ENCODE data around the gene GALNT1. TPM values are rescaled to one million over a fixed set of nuclear protein-coding genes. Genes with fewer than 3 reads are reported as not detected.

Gene GALNT1
- total RNA-seq, 2 experiments from 2014 or later = 36.2 to 42.7 TPM

DNA sequence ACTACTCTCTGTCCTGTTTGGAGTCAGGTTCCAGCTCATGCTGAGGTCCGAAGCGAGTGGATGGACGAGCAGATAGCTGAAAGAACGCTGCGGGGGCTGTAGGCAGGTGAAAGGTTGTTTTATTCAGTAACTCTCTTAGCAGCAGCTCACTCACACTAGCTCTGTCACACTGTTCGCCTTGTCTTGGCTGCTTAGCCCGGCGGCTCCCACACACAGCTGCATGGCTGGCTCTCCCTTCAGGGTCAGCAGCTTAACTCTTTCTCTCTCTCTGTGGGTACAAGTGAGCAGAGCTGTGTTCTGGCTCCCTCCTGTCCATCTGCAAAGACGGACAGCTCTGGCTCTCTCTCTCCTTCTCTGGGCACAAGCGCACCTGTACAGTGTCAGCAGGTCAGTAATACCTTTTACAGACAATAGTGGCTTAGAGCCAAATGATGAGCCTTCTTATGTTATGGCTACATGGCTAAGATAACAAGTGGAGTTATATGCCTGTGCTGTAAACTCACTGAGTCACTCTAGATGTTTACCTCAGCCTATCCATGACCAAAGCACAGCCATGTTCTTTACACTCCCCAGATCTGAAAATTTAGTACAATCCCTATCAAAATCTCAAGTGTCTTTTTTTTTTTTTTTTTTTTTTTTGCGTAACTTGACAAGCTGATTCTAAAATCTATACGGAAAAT, 149.3 kb downstream of the GALNT1 start:
- ATAC-seq = no peak
- Mint-ChIP-seq H3K27ac (no peak overlapping the region), H3K27me3 (peaks cover 9% of the 10 kb centered on the region), H3K4me1 (no peaks in the 10 kb centered on the region), H3K36me3 (no peaks in the 10 kb centered on the region), H3K4me3 (no peak overlapping the region), H3K9me3 (ENCODE audit: low read depth) (peaks cover 3% of the 10 kb centered on the region)
- DNase-seq = no peak
- CTCF ChIA-PET = interaction anchor here (1.0 kb wide), 1 partner anchor 220 kb away, joined by 3 read pairs; no protein-coding TSS in a partner anchor

DNA sequence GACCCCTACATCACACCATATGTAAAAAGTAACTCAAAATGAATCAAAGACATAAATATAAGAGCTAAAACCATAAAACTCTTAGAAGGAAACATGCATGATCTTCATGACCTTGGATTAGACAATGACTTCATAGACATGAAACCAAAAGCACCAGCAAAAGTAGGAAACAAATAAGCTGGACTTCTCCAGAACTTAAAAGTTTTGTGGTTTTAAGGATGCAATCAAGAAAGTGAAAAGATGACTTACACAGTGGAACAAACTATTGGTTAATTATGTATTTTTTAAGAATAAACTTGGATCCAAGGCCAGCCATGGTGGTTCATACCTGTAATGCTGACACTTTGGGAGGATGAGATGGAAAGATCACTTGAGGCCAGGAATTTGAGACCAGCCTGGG, 150.2 kb downstream of the GALNT1 start:
- Mint-ChIP-seq H3K36me3 (no peaks in the 10 kb centered on the region), H3K9me3 (ENCODE audit: low read depth) (peaks cover 3% of the 10 kb centered on the region), H3K4me1 (no peaks in the 10 kb centered on the region), H3K27ac (no peak overlapping the region), H3K27me3 (peaks cover 12% of the 10 kb centered on the region), H3K4me3 (no peak overlapping the region)
- DNase-seq (no peak), ATAC-seq (no peak)
- CTCF ChIA-PET = interaction anchor here (1.0 to 1.2 kb wide), 3 partner anchors 19 to 219 kb away, joined by 3 to 4 read pairs (median 3); no protein-coding TSS in a partner anchor

DNA sequence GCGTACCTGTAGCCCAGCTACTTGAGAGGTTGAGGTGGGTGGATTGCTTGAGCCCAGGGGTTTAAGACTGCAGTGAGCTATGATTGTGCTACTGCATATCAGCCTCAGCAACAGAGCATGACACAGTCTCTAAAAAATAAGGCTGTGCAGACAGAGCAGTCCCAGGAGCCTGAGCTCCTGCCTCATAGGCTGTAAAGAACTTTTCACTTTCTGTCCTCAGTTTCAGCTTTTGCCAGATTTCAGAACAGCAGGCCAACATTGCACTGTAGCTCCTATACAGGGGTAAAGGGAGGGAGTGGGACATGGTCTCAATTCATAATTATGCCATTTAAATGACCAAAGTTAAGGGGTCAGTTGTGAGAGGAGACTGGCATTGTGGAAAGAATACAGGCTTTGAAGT, 150.6 kb downstream of the GALNT1 start:
- Mint-ChIP-seq H3K9me3 (ENCODE audit: low read depth) (peaks cover 3% of the 10 kb centered on the region), H3K36me3 (no peaks in the 10 kb centered on the region), H3K4me1 (no peaks in the 10 kb centered on the region), H3K27ac (no peak overlapping the region), H3K27me3 (peaks cover 11% of the 10 kb centered on the region), H3K4me3 (no peak overlapping the region)
- no peak for DNase-seq
- CTCF ChIA-PET = interaction anchor here (1.0 to 1.2 kb wide), 3 partner anchors 19 to 218 kb away, joined by 3 to 4 read pairs (median 3); no protein-coding TSS in a partner anchor
- ATAC-seq = no peak

DNA sequence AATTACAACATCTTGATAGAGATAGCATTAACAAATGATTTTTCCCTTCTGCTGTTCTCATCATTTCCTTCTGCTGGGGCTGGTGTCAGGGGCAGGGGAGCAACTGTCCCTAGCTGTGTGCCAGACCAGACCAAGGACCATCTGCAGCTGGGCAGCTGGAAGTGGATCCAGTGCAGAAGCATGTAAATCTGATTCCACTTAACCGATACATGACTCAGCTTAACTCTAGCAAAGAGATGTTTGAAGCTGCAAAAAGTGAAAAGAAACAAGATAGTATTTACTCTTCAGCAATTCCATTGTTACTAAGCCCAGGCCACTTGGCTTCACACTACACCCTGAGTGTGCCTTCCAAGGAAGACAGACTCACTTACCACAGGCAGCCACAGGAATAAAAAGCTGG, 151.1 kb downstream of the GALNT1 start:
- no peaks in the 10 kb centered on the region for H3K36me3 Mint-ChIP-seq
- no peak for DNase-seq
- peaks cover 10% of the 10 kb centered on the region for H3K27me3 Mint-ChIP-seq
- no peak for ATAC-seq
- no peak overlapping the region for H3K4me3 Mint-ChIP-seq
- no peak overlapping the region for H3K27ac Mint-ChIP-seq
- peaks cover 3% of the 10 kb centered on the region for H3K9me3 Mint-ChIP-seq (ENCODE audit: low read depth)
- no peaks in the 10 kb centered on the region for H3K4me1 Mint-ChIP-seq
- CTCF ChIA-PET = interaction anchor here (1.2 kb wide), 2 partner anchors 20 to 24 kb away, joined by 3 to 4 read pairs; no protein-coding TSS in a partner anchor

DNA sequence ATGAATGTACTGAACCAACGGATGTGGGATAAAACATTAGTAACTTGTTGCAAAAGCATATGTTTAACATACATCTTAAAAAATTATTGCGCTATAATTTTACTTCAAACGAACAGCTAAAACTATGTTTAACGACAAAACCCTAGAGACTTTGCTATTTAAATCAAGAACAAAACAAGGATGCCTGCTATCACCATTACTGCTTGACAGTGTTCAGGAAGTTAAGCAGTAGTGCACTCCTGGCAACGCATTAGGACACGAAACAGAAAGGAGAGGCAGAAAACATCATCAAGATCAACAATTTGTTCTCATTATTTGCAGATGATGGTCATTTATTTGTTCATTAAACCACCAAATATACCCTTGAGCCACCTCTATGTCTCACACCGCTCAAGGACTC, 151.9 kb downstream of the GALNT1 start:
- ATAC-seq (no peak), DNase-seq (no peak)
- Mint-ChIP-seq H3K4me3 (no peak overlapping the region), H3K4me1 (no peaks in the 10 kb centered on the region), H3K9me3 (ENCODE audit: low read depth) (peaks cover 3% of the 10 kb centered on the region), H3K27me3 (peaks cover 10% of the 10 kb centered on the region), H3K36me3 (no peaks in the 10 kb centered on the region), H3K27ac (no peak overlapping the region)
- CTCF ChIA-PET = no interaction called here

DNA sequence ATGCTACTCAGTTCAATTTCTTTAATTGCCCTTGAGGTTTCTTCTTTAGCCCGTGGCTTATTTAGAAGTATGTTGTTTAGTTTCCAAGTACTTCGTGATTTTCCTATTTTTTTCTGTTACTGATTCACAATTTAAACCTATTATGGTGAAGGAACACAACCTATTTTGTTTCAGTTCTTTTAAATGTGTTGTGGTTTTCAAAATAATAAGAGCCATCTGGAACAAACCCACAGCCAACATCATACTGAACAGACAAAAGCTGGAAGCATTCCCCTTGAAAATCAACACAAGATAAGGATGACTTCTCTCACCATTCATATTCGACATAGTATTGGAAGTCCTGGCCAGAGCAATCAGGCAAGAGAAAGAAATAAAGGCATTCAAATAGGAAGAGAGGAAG, 155.2 kb downstream of the GALNT1 start:
- Mint-ChIP-seq H3K4me1 (no peaks in the 10 kb centered on the region), H3K27me3 (peaks cover 13% of the 10 kb centered on the region), H3K4me3 (no peak overlapping the region), H3K36me3 (no peaks in the 10 kb centered on the region), H3K27ac (no peak overlapping the region), H3K9me3 (ENCODE audit: low read depth) (no peaks in the 10 kb centered on the region)
- DNase-seq = no peak
- ATAC-seq = no peak
- CTCF ChIA-PET = no interaction called here

DNA sequence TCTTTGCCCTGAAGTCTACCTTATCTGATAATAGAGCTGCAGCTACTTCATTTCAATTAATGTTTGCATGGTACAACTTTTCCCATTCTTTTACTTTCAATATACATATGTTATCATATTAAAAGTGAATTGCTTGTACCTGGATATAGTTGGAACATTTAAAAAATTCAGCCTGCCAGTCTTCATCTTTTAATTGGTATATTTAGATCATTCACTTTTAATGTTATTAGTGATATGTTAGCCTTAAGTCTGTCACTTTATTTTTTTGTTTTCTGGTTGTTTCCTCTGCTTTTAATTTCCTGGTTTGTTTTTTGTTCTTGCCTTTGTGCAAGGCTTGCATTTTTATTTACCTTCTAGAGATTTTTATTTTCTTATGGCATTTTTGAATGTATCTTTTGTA, 158.2 kb downstream of the GALNT1 start:
- H3K36me3 Mint-ChIP-seq = no peaks in the 10 kb centered on the region
- CTCF ChIA-PET = interaction anchor here (1.1 kb wide), 1 partner anchor 17 kb away, joined by 3 read pairs; no protein-coding TSS in a partner anchor
- H3K27me3 Mint-ChIP-seq = peaks cover 19% of the 10 kb centered on the region
- no peaks in the 10 kb centered on the region for H3K4me1 Mint-ChIP-seq
- peaks cover 2% of the 10 kb centered on the region for H3K9me3 Mint-ChIP-seq (ENCODE audit: low read depth)
- no peak overlapping the region for H3K27ac Mint-ChIP-seq
- ATAC-seq (no peak), DNase-seq (no peak)
- no peak overlapping the region for H3K4me3 Mint-ChIP-seq

DNA sequence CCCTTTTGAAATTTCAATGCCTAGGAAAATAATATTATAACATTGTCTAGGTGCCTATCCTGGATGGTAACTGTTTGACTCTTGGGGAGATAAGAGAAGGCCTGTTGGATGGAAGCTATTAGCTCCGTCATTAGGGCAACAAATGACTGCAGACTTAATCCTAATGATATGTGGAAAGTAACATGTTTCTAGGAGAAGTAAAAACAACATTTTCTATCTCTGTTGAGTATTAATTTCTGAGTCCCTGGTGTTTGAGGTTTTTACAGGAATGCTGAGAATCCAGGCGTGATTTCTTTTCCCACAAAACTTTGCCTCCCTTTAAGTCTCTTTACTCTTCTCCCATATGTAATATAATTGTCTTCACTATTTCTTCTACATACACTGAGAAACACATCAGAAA, 159.1 kb downstream of the GALNT1 start:
- H3K9me3 Mint-ChIP-seq (ENCODE audit: low read depth) = peaks cover 2% of the 10 kb centered on the region
- H3K27me3 Mint-ChIP-seq = peaks cover 19% of the 10 kb centered on the region
- H3K36me3 Mint-ChIP-seq = no peaks in the 10 kb centered on the region
- CTCF ChIA-PET = interaction anchor here (1.1 kb wide), 1 partner anchor 16 kb away, joined by 3 read pairs; no protein-coding TSS in a partner anchor
- no peak overlapping the region for H3K4me3 Mint-ChIP-seq
- H3K27ac Mint-ChIP-seq = no peak overlapping the region
- ATAC-seq (no peak), DNase-seq (no peak)
- H3K4me1 Mint-ChIP-seq = no peaks in the 10 kb centered on the region

DNA sequence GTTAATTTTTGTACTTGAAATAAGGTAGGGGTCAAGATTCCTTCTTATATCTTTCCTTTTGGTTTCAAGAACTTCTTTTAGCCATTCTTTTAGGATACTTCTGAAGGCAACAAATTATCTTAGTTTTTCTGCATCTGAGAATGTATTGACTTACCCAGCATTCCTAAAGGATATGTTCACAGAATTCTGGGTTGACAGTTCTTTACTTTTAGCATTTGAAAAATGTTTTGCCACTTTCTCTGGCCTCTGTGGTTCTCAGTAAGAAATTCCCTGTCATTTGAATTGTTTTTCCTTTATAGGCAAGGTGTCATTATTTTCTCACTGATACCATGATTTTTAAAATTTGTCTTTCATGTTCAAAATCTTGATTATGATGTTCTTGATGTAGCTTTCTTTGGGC, 162.4 kb downstream of the GALNT1 start:
- CTCF ChIA-PET = no interaction called here
- H3K27ac Mint-ChIP-seq = no peak overlapping the region
- H3K27me3 Mint-ChIP-seq = peaks cover 12% of the 10 kb centered on the region
- ATAC-seq (no peak), DNase-seq (no peak)
- H3K4me1 Mint-ChIP-seq = no peaks in the 10 kb centered on the region
- H3K9me3 Mint-ChIP-seq (ENCODE audit: low read depth) = peaks cover 5% of the 10 kb centered on the region
- no peak overlapping the region for H3K4me3 Mint-ChIP-seq
- H3K36me3 Mint-ChIP-seq = no peaks in the 10 kb centered on the region

DNA sequence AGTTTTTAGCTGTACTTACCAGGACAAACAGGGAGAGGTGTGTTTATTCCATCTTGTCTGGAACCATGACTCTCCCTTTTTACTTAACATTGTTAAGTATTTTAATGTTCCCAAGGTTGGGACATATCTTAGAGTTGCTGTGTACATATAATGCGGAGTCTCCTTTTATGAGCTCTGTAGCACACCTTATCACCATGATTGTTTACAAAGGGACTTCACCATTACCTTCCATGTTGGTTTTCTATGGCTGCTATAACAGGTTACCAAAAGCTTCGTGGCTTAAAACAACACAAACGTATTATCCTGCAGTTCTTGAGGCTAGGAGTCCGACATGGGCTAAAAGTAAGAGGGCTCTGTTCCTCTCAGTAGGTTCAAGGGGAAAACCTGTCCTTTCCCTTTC, 164.3 kb downstream of the GALNT1 start:
- no peak for DNase-seq
- ATAC-seq = no peak
- Mint-ChIP-seq H3K4me3 (no peak overlapping the region), H3K27me3 (peaks cover 12% of the 10 kb centered on the region), H3K4me1 (no peaks in the 10 kb centered on the region), H3K36me3 (no peaks in the 10 kb centered on the region), H3K27ac (no peak overlapping the region), H3K9me3 (ENCODE audit: low read depth) (peaks cover 5% of the 10 kb centered on the region)
- CTCF ChIA-PET = no interaction called here

DNA sequence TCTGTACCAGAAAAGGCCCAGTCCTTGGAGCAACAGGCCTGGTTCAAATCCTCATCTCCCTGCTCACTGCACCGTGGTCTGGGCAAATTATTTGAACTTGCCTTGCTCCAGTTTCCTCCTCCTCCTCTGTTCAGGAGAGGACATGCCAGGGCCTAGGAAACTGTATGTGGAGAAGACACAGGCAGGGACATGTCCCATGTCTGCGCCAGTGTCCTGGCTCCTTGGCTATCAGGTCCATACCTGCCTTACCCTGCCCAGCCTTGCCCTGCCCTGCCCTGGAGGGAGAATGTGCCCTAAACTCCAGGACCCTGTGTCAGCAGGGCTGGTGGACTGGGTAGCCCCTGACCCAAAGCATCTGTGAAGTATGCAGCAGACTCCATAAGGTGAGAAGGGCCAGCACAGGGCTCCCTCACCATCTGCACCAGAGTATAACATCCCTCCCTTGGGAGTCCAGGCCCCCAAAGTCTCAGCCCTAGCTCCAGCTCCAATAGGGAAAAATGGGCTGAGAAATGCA, 165.3 kb downstream of the GALNT1 start:
- H3K4me3 Mint-ChIP-seq = no peak overlapping the region
- CTCF ChIA-PET = no interaction called here
- H3K4me1 Mint-ChIP-seq = no peaks in the 10 kb centered on the region
- H3K9me3 Mint-ChIP-seq (ENCODE audit: low read depth) = peaks cover 5% of the 10 kb centered on the region
- ATAC-seq (no peak), DNase-seq (no peak)
- no peaks in the 10 kb centered on the region for H3K36me3 Mint-ChIP-seq
- no peak overlapping the region for H3K27ac Mint-ChIP-seq
- H3K27me3 Mint-ChIP-seq = peaks cover 9% of the 10 kb centered on the region

DNA sequence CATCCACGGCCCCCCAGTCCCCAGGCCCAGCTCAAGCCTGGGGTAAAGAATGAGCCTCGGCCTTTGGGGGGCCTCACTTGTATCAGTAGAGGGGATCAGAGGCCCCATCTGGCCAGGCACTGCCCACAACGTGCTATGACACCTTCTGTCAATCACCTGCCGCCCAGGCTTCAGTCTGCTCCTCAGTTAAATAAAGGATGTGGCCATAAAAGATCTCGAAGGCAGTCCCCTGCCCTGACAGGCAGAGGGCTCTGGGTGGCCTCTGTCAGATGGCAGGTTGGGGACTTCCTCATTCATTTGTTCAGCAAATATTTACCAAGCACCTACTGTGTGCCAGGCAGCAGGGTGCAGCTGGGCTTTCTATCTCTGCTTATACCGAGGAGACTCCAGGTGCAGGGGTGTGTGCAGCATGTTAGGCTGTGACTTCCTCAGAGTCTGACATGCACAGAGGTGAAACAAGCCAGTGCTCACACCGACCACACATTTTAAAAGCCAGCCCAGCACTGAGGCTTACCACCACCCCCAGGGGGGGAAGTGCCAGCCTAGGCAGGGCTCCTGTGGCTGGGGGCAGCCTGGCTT, 166.4 kb downstream of the GALNT1 start:
- Mint-ChIP-seq H3K4me3 (no peak overlapping the region), H3K27me3 (peaks cover 13% of the 10 kb centered on the region), H3K27ac (no peak overlapping the region), H3K4me1 (no peaks in the 10 kb centered on the region), H3K36me3 (no peaks in the 10 kb centered on the region), H3K9me3 (ENCODE audit: low read depth) (peaks cover 5% of the 10 kb centered on the region)
- ATAC-seq = no peak
- DNase-seq = no peak
- CTCF ChIA-PET = no interaction called here

DNA sequence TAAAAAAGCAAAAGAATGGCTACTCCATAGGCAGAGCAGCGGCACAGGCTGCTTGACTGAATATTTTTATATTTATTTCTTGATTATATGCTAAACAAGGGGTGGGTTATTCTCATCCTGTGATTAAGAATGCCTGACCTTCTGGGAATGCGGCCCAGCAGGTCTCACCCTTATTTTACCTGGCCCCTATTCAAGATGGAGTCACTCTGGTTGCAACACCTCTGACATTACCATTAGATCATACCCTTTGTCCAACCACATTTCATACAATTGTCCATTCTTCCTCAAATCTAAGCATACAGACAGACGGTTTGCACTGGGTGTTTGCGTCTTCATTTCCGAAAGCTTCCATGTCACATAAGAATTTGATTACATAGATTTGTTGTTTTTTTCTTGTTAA, 168.2 kb downstream of the GALNT1 start:
- CTCF ChIA-PET = no interaction called here
- peaks cover 3% of the 10 kb centered on the region for H3K9me3 Mint-ChIP-seq (ENCODE audit: low read depth)
- no peaks in the 10 kb centered on the region for H3K4me1 Mint-ChIP-seq
- no peak for ATAC-seq
- peaks cover 5% of the 10 kb centered on the region for H3K27me3 Mint-ChIP-seq
- no peak overlapping the region for H3K27ac Mint-ChIP-seq
- no peaks in the 10 kb centered on the region for H3K36me3 Mint-ChIP-seq
- H3K4me3 Mint-ChIP-seq = no peak overlapping the region
- no peak for DNase-seq

DNA sequence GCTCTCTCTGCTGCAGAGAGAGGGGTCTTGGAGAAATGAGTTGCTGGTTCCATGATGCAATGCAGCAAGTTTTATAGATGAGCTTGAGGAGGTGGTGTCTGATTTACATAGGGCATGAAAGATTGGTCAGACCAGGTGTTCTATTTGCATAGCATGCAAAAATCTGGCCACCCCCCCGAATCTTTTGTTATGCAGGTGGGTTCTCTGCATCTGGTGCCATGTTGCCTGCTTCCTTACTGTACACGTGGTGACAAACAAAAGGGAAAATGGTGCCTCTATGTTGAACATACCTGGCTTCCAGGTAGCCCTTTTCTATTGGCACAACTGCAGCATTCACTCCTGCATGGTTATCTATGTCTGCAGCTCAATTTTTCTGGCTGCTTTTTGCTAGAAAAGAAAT, 169.4 kb downstream of the GALNT1 start:
- Mint-ChIP-seq H3K9me3 (ENCODE audit: low read depth) (peaks cover 3% of the 10 kb centered on the region), H3K36me3 (no peaks in the 10 kb centered on the region), H3K27ac (no peak overlapping the region), H3K4me3 (no peak overlapping the region), H3K4me1 (no peaks in the 10 kb centered on the region), H3K27me3 (peaks cover 4% of the 10 kb centered on the region)
- CTCF ChIA-PET = no interaction called here
- ATAC-seq (no peak), DNase-seq (no peak)

Data from activated CD8-positive, alpha-beta memory T cell treated with anti-CD3 and anti-CD28 coated beads, Interleukin-2, amount 10 ng/mL, durations not matched to agents 7 days and 5 days (primary cell).